ENCODE data around the gene EDIL3.

GRCh38 chr5:84290161-84290560 is 94.5 kb downstream of the EDIL3 start:
- TF ChIP-seq CTCF (conservative IDR thresholded peaks at IDR 0.05 in 1 of 2, IDR thresholded peaks at IDR 0.05 in 1 of 2; ENCODE audit: extremely low read depth in 1 of 2, insufficient read depth in 1 of 2, low read depth in 1 of 2, low read length in 2 of 2) (no peak), EZH2 (IDR thresholded peaks at IDR 0.05; ENCODE audit: borderline replicate concordance, low read length) (no peak)
